Neuronal stem cell (in vitro differentiated cells): Measurements from ENCODE around the gene HTR2B. TPM values are rescaled to one million over a fixed set of nuclear protein-coding genes. Genes with fewer than 3 reads are reported as not detected.

ENCODE experiments used
- DNase-seq: peaks from one replicate; pipeline ENCODE4 v3.0.0-alpha.2; 2013; ENCODE audit warnings: low spot score
- H2AFZ ChIP-seq: one replicate; pipeline ENCODE4 v1.6.1; 2013; ENCODE audit warnings: mild to moderate bottlenecking, low read length, inconsistent platforms
- H2AK5ac ChIP-seq: 2 replicates; pipeline ENCODE4 v1.6.1; 2013; ENCODE audit warnings: low read depth, mild to moderate bottlenecking, inconsistent platforms, low read length, moderate library complexity, mixed read lengths
- H2BK120ac ChIP-seq: 2 replicates; pipeline ENCODE4 v1.6.1; 2013; ENCODE audit warnings: low read depth, mild to moderate bottlenecking, inconsistent platforms, low read length, moderate library complexity, mixed read lengths
- H2BK12ac ChIP-seq: one replicate; pipeline ENCODE4 v1.6.1; 2013; ENCODE audit warnings: low read length, inconsistent platforms
- H2BK15ac ChIP-seq: 2 replicates; pipeline ENCODE4 v1.6.1; 2013; ENCODE audit warnings: mild to moderate bottlenecking, low read length, inconsistent platforms, mixed read lengths
- H2BK5ac ChIP-seq: one replicate; pipeline ENCODE4 v1.6.1; 2013; ENCODE audit warnings: inconsistent platforms, mild to moderate bottlenecking, low read length, moderate library complexity
- H3K14ac ChIP-seq: one replicate; pipeline ENCODE4 v1.6.1; 2013; ENCODE audit warnings: low read length, inconsistent platforms
- H3K18ac ChIP-seq: 2 replicates; pipeline ENCODE4 v1.6.1; 2013; ENCODE audit warnings: low read length, inconsistent platforms
- H3K23ac ChIP-seq: 2 replicates; pipeline ENCODE4 v1.6.1; 2013; ENCODE audit warnings: low read depth, mild to moderate bottlenecking, mixed read lengths, low read length, inconsistent platforms; ENCODE audit not compliant: poor library complexity
- H3K27ac ChIP-seq: replicated peaks from 3 replicates; pipeline ENCODE4 v1.5.1; 2013; ENCODE audit warnings: low read length, inconsistent platforms
- H3K27me3 ChIP-seq, 3 experiments: 2 replicates each; pipeline ENCODE4 v1.6.1; 2013; ENCODE audit warnings: low read length in 3 of 3, mild to moderate bottlenecking in 2 of 3, inconsistent platforms in 1 of 3, low read depth in 1 of 3, mixed read lengths in 1 of 3, moderate library complexity in 1 of 3; ENCODE audit not compliant: control insufficient read depth in 3 of 3, insufficient read depth in 3 of 3
- H3K36me3 ChIP-seq, 2 donors: replicated peaks in 1 of 2; 2 replicates each; pipeline ENCODE4 v1.6.1; 2013; ENCODE audit warnings: low read length in 2 of 2; ENCODE audit not compliant: control insufficient read depth in 2 of 2, insufficient read depth in 2 of 2
- H3K4ac ChIP-seq: 2 replicates; pipeline ENCODE4 v1.6.1; 2013; ENCODE audit warnings: inconsistent platforms, mild to moderate bottlenecking, low read length, moderate library complexity
- H3K4me1 ChIP-seq, 2 donors: 1 replicate in 1 of 2; 2 replicates in 1 of 2; pipeline ENCODE4 v1.6.1; 2013; ENCODE audit warnings: low read length in 2 of 2, low read depth in 1 of 2; ENCODE audit not compliant: control insufficient read depth in 2 of 2, insufficient read depth in 1 of 2
- H3K4me2 ChIP-seq: one replicate; pipeline ENCODE4 v1.6.1; 2013; ENCODE audit warnings: mild to moderate bottlenecking, low read length, inconsistent platforms; ENCODE audit not compliant: insufficient read depth, poor library complexity, severe bottlenecking
- H3K4me3 ChIP-seq, 2 donors: 2 replicates each; pipeline ENCODE4 v1.5.1; 2013; ENCODE audit warnings: low read length in 2 of 2, mild to moderate bottlenecking in 2 of 2, inconsistent platforms in 1 of 2, moderate library complexity in 1 of 2
- H3K79me1 ChIP-seq: one replicate; pipeline ENCODE4 v1.6.1; 2013; ENCODE audit warnings: low read depth, mild to moderate bottlenecking, inconsistent platforms, low read length, moderate library complexity
- H3K9ac ChIP-seq: one replicate; pipeline ENCODE4 v1.6.1; 2013; ENCODE audit warnings: mild to moderate bottlenecking, low read depth, low read length, inconsistent platforms; ENCODE audit not compliant: poor library complexity
- H3K9me3 ChIP-seq, 2 donors: replicated peaks in 1 of 2; 2 replicates each; pipeline versions ENCODE3 to v1.6.1; 2013; ENCODE audit warnings: low read length in 2 of 2, mild to moderate bottlenecking in 2 of 2, inconsistent platforms in 1 of 2, low read depth in 1 of 2, mixed read lengths in 1 of 2, moderate library complexity in 1 of 2; ENCODE audit not compliant: control insufficient read depth in 2 of 2, insufficient read depth in 1 of 2
- H4K8ac ChIP-seq: one replicate; pipeline ENCODE4 v1.6.1; 2013; ENCODE audit warnings: low read depth, mild to moderate bottlenecking, inconsistent platforms, low read length, moderate library complexity
- H4K91ac ChIP-seq: one replicate; pipeline ENCODE4 v1.6.1; 2013; ENCODE audit warnings: low read length, low read depth, mild to moderate bottlenecking, inconsistent platforms; ENCODE audit not compliant: poor library complexity
- WGBS, 2 donors: extraction: QIAGEN DNeasy Blood & Tissue Kit; methylation state at CpG; one replicate each; pipeline ENCODE4 v1.1.7; 2013; ENCODE audit warnings: missing lambda C conversion rate in 2 of 2, mixed read lengths in 1 of 2; ENCODE audit not compliant: insufficient read length in 2 of 2, insufficient replicate concordance in 1 of 2; ENCODE audit errors: extremely low coverage in 2 of 2; 5-methylcytosine and 5-hydroxymethylcytosine counted together
- polyA plus RNA-seq, 2 experiments: library from polyadenylated mRNA; stranded (reverse); fragments of 200-250 nt; gene quantifications; one replicate each; pipeline ENCODE4 v1.2.3, GENCODE V29; 2013

HTR2B gene
- polyA plus RNA-seq (2013, experiment 1 of 2), result not detected
- not detected for polyA plus RNA-seq (2013, experiment 2 of 2)

DNA sequence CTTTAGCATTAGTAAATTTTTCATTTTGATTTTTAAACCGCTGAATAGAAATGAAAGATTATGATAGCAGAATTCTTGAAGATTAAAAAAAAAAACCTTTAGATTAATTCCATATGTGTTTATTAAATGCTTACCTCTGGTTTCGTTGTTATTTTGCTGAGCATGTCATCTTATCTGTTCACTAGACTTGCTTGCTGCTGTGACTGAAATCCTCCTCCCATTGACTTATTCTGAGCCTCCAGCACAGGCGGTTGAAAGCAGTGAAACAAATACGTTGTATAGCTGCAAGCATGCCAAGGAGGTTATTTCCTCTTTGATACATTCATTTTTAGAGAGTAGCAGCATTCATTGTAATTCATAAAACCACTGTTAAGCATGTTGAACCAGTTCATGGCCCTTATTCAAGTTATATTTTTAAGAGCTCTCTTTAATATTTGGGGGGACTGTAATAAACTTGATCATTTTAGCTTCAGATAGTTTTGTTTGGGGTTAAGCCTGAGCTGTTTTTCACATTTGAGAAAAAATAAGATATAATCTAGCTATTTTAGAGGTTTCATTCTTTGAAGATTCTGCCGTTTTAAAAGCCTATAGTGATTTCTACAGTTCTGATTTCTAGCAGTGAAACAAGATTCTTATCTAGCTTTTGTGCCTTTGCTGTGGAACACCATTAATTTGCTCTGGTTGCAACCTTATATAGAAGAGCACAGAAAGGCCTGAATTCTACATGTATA lies at the start of gene HTR2B:
HTR2B (minus strand) TSS at position 205 of the 731 bp plus-strand sequence. CDS start 1,278 bp downstream, outside the sequence.
- Histone ChIP-seq H3K14ac (no peak within 1 kb of the TSS), H3K4me3 (no peak within 1 kb of the TSS), H2BK15ac (no peak within 1 kb of the TSS), H3K9me3 (no peaks in the 10 kb centered on the region), H2AK5ac (no peak within 1 kb of the TSS), H3K79me1 (no peaks in the 10 kb centered on the region), H3K9ac (no peak within 1 kb of the TSS), H3K36me3 (no peaks in the 10 kb centered on the region), H3K4ac (no peak within 1 kb of the TSS), H3K4me2 (no peak within 1 kb of the TSS), H3K18ac (no peak within 1 kb of the TSS), H3K27ac (no peak within 1 kb of the TSS), H2BK12ac (no peak within 1 kb of the TSS), H4K8ac (no peak within 1 kb of the TSS), H3K23ac (no peak within 1 kb of the TSS), H3K27me3 (no peaks in the 10 kb centered on the region), H2BK120ac (no peak within 1 kb of the TSS), H2AFZ (no peak within 1 kb of the TSS), H4K91ac (no peak within 1 kb of the TSS), H3K4me1 (peaks cover 2 to 21% of the 10 kb centered on the region in 2 donors), H2BK5ac (no peak within 1 kb of the TSS)
- no CpG with 5 or more reads among the region's 5 CpGs for WGBS, 2 donors
- DNase-seq, result no peak

- Histone ChIP-seq H3K36me3 (peaks cover 6 to 66% of the 10 kb centered on the region in 2 donors), H3K27ac (no peak overlapping the region), H3K79me1 (no peaks in the 10 kb centered on the region), H3K14ac (no peak overlapping the region), H3K9ac (no peak overlapping the region), H3K4me1 (no peaks in the 10 kb centered on the region), H2BK12ac (no peak overlapping the region), H3K9me3 (no peaks in the 10 kb centered on the region), H2AFZ (no peak overlapping the region), H2BK120ac (no peak overlapping the region), H3K4ac (no peak overlapping the region), H3K4me2 (no peak overlapping the region), H4K8ac (no peak overlapping the region), H2AK5ac (no peak overlapping the region), H3K18ac (no peak overlapping the region), H2BK15ac (no peak overlapping the region), H3K23ac (no peak overlapping the region), H3K4me3 (no peak overlapping the region), H4K91ac (no peak overlapping the region), H2BK5ac (no peak overlapping the region), H3K27me3 (no peaks in the 10 kb centered on the region)
- WGBS, 2 donors, result no CpG with 5 or more reads among the region's 2 CpGs
- DNase-seq, result no peak
Observed at GRCh38 chr2:231174211-231174651, 49.4 kb upstream of the HTR2B start.

DNA sequence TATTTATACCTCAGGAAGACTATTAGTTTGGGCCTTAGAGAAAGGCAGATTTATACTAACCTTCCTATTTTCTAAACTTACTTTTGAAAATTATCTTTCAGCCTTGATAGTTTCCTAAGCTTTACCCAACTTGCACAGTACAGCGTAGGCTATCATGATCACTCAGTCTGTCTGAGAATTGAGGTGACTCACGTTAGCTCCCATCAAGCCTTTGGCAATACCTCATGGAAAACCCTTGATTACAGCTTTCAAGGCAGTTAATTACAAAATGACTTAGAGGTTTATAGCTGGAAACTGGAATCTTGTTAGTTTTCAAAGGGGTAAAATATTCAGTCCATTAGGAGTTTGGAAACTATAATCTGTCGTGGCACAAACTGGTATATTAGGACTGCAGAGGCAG lies 47.2 kb upstream of the HTR2B start:
- no peak overlapping the region for H2BK120ac ChIP-seq
- peaks cover 11 to 88% of the 10 kb centered on the region in 2 donors for H3K36me3 ChIP-seq
- H3K14ac ChIP-seq, result no peak overlapping the region
- H3K9me3 ChIP-seq, result no peaks in the 10 kb centered on the region
- H4K8ac ChIP-seq, result no peak overlapping the region
- H4K91ac ChIP-seq, result no peak overlapping the region
- H2AK5ac ChIP-seq, result no peak overlapping the region
- no peak overlapping the region for H3K4me3 ChIP-seq
- H3K4me1 ChIP-seq, result no peaks in the 10 kb centered on the region
- no peak for DNase-seq
- WGBS, 2 donors, result no CpG with 5 or more reads among the region's 3 CpGs
- no peaks in the 10 kb centered on the region for H3K27me3 ChIP-seq
- H3K18ac ChIP-seq, result no peak overlapping the region
- no peaks in the 10 kb centered on the region for H3K79me1 ChIP-seq
- H3K9ac ChIP-seq, result no peak overlapping the region
- no peak overlapping the region for H3K23ac ChIP-seq
- no peak overlapping the region for H3K27ac ChIP-seq
- no peak overlapping the region for H3K4me2 ChIP-seq
- no peak overlapping the region for H2BK5ac ChIP-seq
- no peak overlapping the region for H2BK12ac ChIP-seq
- H2AFZ ChIP-seq, result no peak overlapping the region
- H2BK15ac ChIP-seq, result no peak overlapping the region
- no peak overlapping the region for H3K4ac ChIP-seq

GRCh38 chr2:231170055-231170454 lies 45.2 kb upstream of the HTR2B start:
- Histone ChIP-seq H3K23ac (no peak overlapping the region), H2BK5ac (no peak overlapping the region), H2BK120ac (no peak overlapping the region), H4K91ac (no peak overlapping the region), H3K14ac (no peak overlapping the region), H3K79me1 (no peaks in the 10 kb centered on the region), H2BK12ac (no peak overlapping the region), H3K4ac (no peak overlapping the region), H2AK5ac (no peak overlapping the region), H3K4me3 (no peak overlapping the region), H2BK15ac (no peak overlapping the region), H3K27ac (no peak overlapping the region), H3K4me1 (no peaks in the 10 kb centered on the region), H4K8ac (no peak overlapping the region), H3K36me3 (peaks cover 14 to 96% of the 10 kb centered on the region in 2 donors), H3K9me3 (no peaks in the 10 kb centered on the region), H3K9ac (no peak overlapping the region), H3K27me3 (no peaks in the 10 kb centered on the region), H3K4me2 (no peak overlapping the region), H3K18ac (no peak overlapping the region), H2AFZ (no peak overlapping the region)
- WGBS, 2 donors, result no CpG with 5 or more reads among the region's 1 CpG
- no peak for DNase-seq
